Activated T-cell treated with anti-CD3 and anti-CD28 coated beads, Interleukin-2, amount 50 U/mL, for 48 hours (primary cell): Measurements from ENCODE around the gene SDF2L1.
"Not testable (repeated sequence)": the region's sequence is repeated elsewhere in the genome, so short reads cannot be mapped to it uniquely, and the experiment has no call there.

Source experiments
- DNase-seq, 2 experiments: peaks; one replicate each; pipeline ENCODE4 v3.0.0-alpha.2; 2020

Gene SDF2L1

GRCh38 chr22:21665047-21665851 is 23.1 kb downstream of the SDF2L1 start:
- DNase-seq, result peak in 1 of 2 experiments; percentile 24

DNA sequence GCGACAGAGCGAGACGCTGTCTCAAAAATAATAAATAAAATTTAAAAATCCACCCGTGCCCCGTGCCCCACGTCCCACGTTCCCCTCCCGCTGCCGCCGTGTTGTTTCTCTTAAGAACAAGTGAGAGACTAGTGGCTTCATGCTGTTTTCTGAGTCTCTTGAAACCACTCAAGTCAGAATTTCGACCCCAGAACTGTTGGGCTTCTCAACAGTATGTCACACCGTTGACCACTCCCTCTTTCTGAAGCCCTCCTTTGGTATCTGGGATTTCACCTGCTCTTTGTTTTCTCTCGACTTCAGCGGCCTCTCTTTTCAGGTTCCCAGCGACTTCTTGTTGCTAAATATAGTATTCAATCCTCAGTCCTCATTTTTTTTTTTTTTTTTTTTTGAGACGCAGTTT is 24.7 kb downstream of the SDF2L1 start:
- no peak for DNase-seq

- DNase-seq, result no peak
These were observed 26.9 kb downstream of the SDF2L1 start for GRCh38 chr22:21669026-21669425.

DNA sequence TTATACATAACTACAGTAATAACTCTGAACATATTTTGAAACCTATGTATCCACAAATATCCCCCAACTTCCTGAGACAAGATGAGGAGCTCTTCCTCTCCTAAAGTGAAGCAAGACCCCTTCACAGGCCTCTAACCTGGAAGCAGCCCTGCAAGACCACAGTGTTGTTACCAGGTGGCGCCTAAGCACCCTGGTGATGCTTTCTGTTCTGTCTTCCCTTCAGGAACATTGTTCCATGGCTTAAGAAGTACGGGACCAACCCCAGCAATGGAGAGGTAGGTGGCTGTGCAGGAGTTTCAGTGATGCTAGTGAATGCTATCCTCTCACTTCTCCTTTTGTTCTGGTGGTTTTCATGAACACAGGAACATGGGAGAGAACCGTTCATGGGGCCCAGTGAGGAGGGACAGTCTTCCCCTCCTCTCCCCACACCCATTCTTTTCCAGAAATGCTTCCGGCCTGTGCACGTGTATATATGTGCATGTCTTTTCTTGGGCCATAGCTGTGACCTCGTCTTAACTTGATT is 30.1 kb downstream of the SDF2L1 start:
- DNase-seq, result no peak

DNA sequence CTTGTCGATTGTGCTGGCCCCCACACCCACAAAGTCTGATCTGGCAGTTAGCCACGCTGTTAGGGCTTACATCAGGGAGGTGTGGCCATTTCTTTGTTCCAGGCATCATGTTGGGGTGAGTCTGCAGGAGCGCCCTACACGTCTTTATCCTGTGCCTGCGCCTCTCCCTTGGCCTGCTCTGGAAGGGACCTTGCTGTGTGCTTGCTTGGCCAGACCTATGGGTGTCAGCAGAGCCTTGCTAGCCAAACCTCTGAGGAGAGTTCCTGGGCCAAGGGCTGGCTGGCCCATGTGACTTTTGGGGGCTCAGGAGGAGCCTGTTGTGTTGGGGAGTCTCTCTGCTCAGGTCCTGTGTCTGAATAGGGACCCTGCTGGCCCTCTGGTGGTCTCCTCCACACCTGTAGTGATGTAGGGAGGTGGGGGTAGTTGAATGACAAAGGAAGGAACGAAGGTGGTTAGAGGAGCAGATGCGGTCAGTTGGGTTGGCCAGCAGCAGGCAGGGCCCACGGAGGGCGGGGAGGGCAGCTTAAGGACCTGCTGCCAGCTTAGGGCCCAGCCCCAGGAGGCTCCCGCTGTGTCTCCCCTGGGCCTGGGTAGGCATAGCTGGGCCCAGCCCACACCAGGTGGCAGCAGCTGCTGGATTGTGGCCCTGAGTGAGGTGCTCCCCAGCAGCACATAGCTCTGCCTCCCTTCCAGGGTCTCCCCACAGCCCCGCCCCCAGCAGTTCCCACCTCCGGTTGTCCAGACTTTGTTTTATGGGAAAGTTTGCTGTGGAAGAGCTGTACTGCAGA is 31.6 kb downstream of the SDF2L1 start:
- DNase-seq, result no peak

GRCh38 chr22:21674638-21675245 is 32.6 kb downstream of the SDF2L1 start:
- DNase-seq, result no peak

- no peak for DNase-seq
These were observed 35.7 kb downstream of the SDF2L1 start for GRCh38 chr22:21677606-21678443.

- DNase-seq, result not testable (repeated sequence)
These were observed 36.7 kb downstream of the SDF2L1 start for GRCh38 chr22:21678842-21679241.

DNA sequence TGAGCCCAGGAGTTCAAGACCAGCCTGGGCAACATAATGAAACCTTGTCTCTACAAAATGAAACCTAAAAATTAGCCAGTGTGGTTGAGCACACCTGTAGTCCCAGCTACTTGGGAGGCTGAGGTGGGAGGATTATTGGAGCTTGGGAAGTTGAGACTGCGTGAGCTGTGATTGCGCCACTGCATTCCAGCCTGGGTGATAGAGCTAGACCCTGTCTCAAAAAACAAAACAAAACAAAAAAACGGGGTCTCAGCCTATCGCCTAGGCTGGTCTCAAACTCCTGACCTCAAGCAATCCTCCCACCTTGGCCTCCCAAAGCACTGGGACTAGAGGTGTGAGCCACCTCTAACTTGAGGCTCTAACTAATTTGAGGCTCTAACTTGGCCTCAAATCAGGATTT is 37.3 kb downstream of the SDF2L1 start:
- DNase-seq, result no peak

GRCh38 chr22:21680830-21681565 is 38.9 kb downstream of the SDF2L1 start:
- no peak for DNase-seq

GRCh38 chr22:21681566-21682370 is 39.7 kb downstream of the SDF2L1 start:
- peak; percentile 23 to 33 for DNase-seq

DNA sequence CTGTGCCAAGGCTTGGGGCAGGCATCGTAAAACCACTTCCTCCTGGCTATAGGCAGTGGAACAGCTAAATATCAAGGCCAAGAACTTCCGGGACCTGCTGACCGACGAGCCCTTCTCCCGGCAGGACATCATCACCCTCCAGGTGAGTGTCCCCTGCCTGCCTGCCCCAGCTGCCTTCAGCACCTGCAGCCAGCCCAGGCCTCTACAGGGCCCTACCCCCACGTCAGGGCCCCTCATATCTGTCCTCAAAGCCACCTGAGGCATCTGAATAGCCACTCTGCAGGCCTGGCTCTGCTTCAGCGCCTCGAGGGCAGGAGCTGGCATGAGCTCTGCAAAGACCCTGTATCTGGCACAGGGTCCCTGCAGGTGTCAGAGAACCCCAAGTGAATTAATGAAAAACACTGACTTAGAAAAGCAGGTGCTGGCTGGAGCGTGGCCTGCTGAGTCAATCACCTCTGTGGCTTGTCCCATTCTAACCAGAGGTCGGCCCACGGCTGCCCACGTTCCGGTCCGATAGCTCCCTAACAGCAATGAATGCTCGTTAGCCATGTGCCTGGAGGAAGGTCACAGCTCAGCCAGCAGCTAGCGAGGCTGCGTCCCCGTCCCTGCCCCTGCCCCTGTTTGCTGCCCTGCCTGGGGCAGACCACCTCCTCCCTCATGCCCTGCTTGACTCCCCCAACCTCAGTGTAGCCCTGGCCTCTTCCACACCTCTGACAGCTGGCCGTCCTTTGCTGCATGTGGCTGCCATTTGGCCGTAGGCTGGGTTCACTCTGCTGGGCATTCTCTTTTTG is 40.5 kb downstream of the SDF2L1 start:
- no peak for DNase-seq

- no peak for DNase-seq
These were observed 41.3 kb downstream of the SDF2L1 start for GRCh38 chr22:21683401-21683811.

GRCh38 chr22:21684492-21685163 is 42.5 kb downstream of the SDF2L1 start:
- no peak for DNase-seq

GRCh38 chr22:21685164-21685513 is 43.0 kb downstream of the SDF2L1 start:
- no peak for DNase-seq

GRCh38 chr22:21686193-21686608 is 44.1 kb downstream of the SDF2L1 start:
- no peak for DNase-seq

DNA sequence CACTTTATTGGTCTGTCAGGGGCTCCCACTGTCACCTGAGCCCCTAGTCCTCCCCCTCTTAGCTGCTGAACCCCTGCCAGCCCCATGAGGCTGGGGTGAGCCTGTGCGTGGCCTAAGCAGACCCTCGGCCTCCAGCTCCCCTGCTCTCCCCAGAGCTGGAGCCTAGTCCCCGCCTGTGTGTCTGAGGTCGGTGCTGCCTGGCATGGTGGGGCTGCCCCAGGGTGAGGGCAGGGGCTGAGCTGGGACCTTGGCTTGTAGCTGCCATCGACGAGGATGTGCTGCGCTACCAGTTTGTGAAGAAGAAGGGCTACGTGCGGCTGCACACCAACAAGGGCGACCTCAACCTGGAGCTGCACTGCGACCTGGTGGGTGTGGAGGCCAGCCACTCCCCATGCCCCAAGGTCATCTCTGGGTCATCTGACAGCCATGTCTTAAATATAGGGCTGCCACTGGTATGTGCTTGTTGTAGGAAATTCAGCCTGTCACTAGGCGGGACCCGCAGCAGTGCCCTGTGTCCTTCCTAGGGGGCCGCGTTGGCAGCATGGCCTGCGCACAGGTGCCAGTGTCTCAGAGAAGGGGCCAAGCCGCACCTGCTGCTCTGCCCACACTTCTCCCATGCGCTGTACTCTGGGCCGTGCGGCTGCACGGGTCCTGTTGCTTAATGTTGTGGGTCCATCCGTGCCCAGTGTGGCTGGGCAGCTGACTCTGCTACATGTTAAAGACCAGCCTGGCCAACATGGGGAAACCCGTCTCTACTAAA is 44.7 kb downstream of the SDF2L1 start:
- DNase-seq, result no peak

GRCh38 chr22:21687685-21688259 is 45.7 kb downstream of the SDF2L1 start:
- DNase-seq, result no peak
